Measurements from ENCODE around the gene WAPL. TPM values are rescaled to one million over a fixed set of nuclear protein-coding genes. Genes with fewer than 3 reads are reported as not detected.

Gene WAPL
- total RNA-seq, 1 experiment from 2014 or later = 48.0 TPM

DNA sequence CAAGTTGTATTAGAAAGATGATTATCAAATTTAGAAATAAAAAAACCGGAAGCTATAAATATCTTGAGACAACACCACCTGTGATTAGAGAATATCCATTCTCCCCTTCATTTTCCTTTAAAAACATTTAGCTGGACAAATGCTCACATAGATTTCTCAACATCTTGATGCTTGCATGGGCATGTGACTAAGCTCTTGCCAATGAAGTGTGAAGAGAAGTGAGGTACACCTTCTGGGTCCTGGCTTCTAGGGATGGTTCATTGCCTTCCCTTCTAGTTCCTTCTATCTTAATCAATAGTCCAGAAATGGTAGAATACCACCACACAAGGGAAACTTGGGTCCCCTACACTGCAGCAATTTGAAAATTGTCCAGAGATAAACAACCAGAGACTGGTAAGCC lies 41.0 kb downstream of the WAPL start (continued):
- TF ChIP-seq GTF2I (CRISPR knock-in tag; conservative IDR thresholded peaks at IDR 0.05) (no peak), ATF1 (CRISPR knock-in tag; IDR thresholded peaks at IDR 0.05) (no peak), GABPB1 (CRISPR knock-in tag; IDR thresholded peaks at IDR 0.05) (no peak)

DNA sequence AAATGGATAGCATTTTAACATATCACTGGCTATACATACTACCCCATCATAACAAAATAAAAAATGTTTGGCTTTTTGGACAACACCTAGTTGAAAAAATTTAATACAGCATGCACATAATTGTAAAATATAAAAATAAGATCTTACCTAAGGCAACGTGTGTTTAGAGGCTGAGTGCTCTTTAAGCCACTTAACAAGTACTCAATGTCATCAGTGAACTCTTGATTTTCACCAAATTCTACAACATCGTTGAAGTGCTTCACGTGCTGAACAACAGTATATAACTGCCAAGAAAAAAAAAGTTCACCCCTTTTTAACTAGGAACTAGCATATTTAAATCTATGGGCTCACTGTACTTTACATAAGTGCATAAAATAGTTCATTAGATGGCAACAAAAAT lies 49.5 kb downstream of the WAPL start:
- Mint-ChIP-seq H3K4me1 (no peaks in the 10 kb centered on the region), H3K36me3 (peaks cover 27% of the 10 kb centered on the region), H3K27me3 (ENCODE audit: low read depth) (no peaks in the 10 kb centered on the region), H3K9me3 (no peaks in the 10 kb centered on the region), H3K27ac (no peak overlapping the region), H3K4me3 (no peak overlapping the region)
- POLR2A ChIA-PET = no interaction called here
- TF ChIP-seq, protein P1, sequence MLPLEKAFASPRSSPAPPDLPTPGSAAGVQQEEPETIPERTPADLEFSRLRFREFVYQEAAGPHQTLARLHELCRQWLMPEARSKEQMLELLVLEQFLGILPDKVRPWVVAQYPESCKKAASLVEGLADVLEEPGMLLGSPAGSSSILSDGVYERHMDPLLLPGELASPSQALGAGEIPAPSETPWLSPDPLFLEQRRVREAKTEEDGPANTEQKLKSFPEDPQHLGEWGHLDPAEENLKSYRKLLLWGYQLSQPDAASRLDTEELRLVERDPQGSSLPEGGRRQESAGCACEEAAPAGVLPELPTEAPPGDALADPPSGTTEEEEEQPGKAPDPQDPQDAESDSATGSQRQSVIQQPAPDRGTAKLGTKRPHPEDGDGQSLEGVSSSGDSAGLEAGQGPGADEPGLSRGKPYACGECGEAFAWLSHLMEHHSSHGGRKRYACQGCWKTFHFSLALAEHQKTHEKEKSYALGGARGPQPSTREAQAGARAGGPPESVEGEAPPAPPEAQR (CRISPR knock-in tag; IDR thresholded peaks at IDR 0.05) = no peak
- TF ChIP-seq, protein P2, sequence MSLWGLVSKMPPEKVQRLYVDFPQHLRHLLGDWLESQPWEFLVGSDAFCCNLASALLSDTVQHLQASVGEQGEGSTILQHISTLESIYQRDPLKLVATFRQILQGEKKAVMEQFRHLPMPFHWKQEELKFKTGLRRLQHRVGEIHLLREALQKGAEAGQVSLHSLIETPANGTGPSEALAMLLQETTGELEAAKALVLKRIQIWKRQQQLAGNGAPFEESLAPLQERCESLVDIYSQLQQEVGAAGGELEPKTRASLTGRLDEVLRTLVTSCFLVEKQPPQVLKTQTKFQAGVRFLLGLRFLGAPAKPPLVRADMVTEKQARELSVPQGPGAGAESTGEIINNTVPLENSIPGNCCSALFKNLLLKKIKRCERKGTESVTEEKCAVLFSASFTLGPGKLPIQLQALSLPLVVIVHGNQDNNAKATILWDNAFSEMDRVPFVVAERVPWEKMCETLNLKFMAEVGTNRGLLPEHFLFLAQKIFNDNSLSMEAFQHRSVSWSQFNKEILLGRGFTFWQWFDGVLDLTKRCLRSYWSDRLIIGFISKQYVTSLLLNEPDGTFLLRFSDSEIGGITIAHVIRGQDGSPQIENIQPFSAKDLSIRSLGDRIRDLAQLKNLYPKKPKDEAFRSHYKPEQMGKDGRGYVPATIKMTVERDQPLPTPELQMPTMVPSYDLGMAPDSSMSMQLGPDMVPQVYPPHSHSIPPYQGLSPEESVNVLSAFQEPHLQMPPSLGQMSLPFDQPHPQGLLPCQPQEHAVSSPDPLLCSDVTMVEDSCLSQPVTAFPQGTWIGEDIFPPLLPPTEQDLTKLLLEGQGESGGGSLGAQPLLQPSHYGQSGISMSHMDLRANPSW (CRISPR knock-in tag; conservative IDR thresholded peaks at IDR 0.05; ENCODE audit: low read depth) = no peak
- no peak for TF ChIP-seq GABPB1 (CRISPR knock-in tag; IDR thresholded peaks at IDR 0.05)
- no peak for TF ChIP-seq ETV6 (CRISPR knock-in tag; IDR thresholded peaks at IDR 0.05)
- no peak for TF ChIP-seq TCF7 (CRISPR knock-in tag; IDR thresholded peaks at IDR 0.05; ENCODE audit: low read depth)
- TF ChIP-seq ATF1 (CRISPR knock-in tag; IDR thresholded peaks at IDR 0.05) = no peak
- no peak for TF ChIP-seq ZNF263 (CRISPR knock-in tag; IDR thresholded peaks at IDR 0.05; ENCODE audit: low read depth)
- TF ChIP-seq FOXP1 (CRISPR knock-in tag; IDR thresholded peaks at IDR 0.05; ENCODE audit: borderline replicate concordance) = no peak
- no peak for TF ChIP-seq FOXJ3 (CRISPR knock-in tag; IDR thresholded peaks at IDR 0.05; ENCODE audit: borderline replicate concordance)
- TF ChIP-seq GRHL2 (CRISPR knock-in tag; IDR thresholded peaks at IDR 0.05; ENCODE audit: insufficient replicate concordance, severe bottlenecking) = no peak
- TF ChIP-seq, protein P3, sequence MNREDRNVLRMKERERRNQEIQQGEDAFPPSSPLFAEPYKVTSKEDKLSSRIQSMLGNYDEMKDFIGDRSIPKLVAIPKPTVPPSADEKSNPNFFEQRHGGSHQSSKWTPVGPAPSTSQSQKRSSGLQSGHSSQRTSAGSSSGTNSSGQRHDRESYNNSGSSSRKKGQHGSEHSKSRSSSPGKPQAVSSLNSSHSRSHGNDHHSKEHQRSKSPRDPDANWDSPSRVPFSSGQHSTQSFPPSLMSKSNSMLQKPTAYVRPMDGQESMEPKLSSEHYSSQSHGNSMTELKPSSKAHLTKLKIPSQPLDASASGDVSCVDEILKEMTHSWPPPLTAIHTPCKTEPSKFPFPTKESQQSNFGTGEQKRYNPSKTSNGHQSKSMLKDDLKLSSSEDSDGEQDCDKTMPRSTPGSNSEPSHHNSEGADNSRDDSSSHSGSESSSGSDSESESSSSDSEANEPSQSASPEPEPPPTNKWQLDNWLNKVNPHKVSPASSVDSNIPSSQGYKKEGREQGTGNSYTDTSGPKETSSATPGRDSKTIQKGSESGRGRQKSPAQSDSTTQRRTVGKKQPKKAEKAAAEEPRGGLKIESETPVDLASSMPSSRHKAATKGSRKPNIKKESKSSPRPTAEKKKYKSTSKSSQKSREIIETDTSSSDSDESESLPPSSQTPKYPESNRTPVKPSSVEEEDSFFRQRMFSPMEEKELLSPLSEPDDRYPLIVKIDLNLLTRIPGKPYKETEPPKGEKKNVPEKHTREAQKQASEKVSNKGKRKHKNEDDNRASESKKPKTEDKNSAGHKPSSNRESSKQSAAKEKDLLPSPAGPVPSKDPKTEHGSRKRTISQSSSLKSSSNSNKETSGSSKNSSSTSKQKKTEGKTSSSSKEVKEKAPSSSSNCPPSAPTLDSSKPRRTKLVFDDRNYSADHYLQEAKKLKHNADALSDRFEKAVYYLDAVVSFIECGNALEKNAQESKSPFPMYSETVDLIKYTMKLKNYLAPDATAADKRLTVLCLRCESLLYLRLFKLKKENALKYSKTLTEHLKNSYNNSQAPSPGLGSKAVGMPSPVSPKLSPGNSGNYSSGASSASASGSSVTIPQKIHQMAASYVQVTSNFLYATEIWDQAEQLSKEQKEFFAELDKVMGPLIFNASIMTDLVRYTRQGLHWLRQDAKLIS (CRISPR knock-in tag; IDR thresholded peaks at IDR 0.05; ENCODE audit: borderline replicate concordance) = no peak
- TF ChIP-seq IRF2 (CRISPR knock-in tag; IDR thresholded peaks at IDR 0.05; ENCODE audit: borderline replicate concordance, low read depth) = no peak
- TF ChIP-seq SOX15 (CRISPR knock-in tag; IDR thresholded peaks at IDR 0.05) = no peak
- DNase-seq (ENCODE audit: low spot score) = no peak
- CTCF ChIA-PET = interaction anchor here (1.1 kb wide), 1 partner anchor 72 kb away, joined by 4 read pairs; no protein-coding TSS in a partner anchor
- no peak for ATAC-seq

All from WTC11 (cell line).